HG03097 (cell line): ENCODE results near the gene DRC1.
"Not testable (repeated sequence)": the region's sequence is repeated elsewhere in the genome, so short reads cannot be mapped to it uniquely, and the experiment has no call there.

ENCODE experiments used
- ATAC-seq: cut with Tn5 transposase; IDR thresholded peaks from one replicate; pipeline ENCODE4 v1.9.1; 2021; ENCODE audit not compliant: unreplicated experiment, low FRiP score

Gene DRC1

DNA sequence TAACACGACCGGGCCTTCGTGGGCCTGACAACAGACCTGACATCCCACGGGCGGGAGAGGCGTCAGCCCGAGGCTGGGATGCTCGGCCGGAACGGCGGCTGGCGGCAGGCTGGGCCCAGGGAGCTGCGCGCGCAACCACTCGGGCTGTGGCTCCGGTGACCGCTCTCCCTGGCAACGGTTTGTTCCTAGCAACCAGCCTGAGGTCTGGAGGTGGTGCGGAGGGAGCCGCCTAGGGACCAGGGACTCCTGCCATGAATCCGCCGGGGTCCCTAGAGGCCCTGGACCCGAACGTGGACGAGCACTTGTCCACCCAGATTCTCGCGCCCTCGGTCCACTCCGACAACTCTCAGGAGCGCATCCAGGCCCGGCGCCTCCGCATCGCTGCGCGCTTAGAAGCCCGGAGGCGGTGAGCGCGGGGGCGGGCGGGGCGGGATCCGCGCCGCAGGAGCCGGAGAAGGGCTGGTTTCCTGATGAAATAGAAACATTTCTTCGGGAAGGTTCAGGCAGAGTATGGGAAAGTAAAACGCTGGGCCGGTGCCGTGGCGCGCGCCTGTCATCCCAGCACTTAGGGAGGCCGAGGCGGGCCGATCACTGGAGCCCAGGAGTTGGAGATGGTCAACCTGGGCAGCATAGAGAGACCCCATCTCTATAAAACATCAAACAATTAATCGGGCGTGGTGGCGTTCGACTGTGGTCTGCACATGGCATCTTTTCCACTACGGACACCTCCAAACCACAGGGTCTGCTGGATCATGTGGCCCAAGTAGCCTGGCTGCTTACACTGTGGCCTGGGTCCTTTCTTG is at the start of gene DRC1:
Gene DRC1 (plus strand): TSS at position 182 of the 803 bp plus-strand sequence. CDS start 70 bp downstream, at position 252.
- ATAC-seq, result no peak

- ATAC-seq, result no peak
These were observed 48.8 kb upstream of the DRC1 start for GRCh38 chr2:26352892-26353291.

GRCh38 chr2:26354469-26354868 is 47.3 kb upstream of the DRC1 start:
- ATAC-seq, result not testable (repeated sequence)

DNA sequence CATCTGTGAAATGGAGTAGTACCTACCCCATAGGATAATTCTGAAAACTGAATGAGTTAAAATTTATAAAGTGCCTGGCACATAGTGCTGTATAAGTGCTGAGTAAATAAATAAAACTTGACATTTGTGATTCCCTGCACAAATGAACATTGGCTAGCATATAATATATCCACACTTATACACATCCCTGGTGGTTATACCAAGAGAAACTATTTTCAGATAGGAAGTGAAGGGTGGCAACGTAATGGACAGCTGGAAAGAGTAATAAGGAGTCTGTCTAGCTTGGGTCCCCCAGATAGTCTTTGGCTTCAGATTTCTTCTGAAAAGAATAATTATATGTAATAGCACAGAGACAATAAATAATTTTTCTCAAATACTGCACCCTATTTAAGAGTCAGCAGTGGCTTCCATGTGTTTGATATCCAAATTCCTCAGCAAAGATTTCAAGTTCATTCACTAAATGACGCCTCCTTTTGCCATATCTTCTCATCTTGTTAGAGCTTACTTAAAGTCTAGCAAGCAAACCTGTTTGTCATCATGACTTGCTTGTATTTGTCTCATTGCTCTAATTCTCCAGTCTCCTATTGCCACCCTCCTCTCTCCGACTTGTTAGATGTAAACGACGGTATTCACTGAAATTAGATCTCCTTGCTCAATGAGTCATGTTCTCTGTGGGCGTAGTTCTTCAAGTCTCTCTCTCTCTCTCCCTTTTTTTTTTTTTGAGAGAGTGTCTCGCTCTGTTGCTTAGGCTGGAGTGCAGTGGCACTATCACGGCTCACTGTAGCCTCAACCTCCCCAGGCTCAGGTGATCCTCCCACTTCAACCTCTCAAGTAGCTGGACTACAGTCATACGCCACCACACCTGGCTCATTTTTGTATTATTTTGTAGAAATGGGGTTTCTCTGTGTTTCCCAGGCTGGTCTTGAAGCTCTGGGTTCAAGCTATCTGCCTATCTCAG is 46.4 kb upstream of the DRC1 start:
- ATAC-seq, result no peak

DNA sequence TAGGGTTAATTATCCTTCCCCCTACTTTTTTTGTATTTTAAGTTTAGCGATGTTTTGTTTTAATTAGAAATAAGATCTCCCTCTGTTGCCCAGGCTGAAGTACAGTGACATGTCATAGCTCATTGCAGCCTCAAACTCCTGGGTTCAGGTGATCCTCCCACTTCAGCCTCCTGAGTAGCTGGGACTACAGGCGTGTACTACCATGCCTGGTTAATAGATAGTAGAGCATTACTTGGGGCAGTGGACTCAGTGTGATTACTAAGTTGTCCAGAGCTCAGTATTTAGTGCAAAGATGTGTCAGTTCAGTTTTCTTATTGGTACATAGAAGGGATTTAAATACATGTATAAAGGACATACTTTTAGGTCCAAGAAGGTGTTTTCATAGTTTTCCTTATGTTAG is 45.6 kb upstream of the DRC1 start:
- ATAC-seq, result no peak

- ATAC-seq, result no peak
These were observed 44.9 kb upstream of the DRC1 start for GRCh38 chr2:26356771-26357170.

GRCh38 chr2:26359886-26360473 is 41.7 kb upstream of the DRC1 start:
- ATAC-seq, result no peak

DNA sequence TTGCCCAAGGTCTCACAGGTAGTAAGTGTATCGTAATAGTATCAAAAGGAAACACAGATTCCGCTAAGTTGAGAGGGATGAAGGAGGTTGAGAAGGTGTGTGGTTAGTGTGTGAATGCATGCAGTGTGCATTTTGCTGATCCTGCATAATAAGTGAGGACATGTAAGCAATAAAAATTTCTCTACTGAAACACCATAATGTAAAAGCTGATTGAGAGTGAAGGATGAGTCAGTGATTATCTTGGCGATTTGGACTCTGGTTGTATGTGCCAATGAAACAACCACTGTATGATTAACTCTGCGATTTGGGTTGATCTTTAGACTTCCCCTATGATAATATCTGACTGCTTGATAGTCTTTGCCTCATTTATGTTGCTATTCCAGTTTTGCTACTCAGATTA is 38.4 kb upstream of the DRC1 start:
- no peak for ATAC-seq

DNA sequence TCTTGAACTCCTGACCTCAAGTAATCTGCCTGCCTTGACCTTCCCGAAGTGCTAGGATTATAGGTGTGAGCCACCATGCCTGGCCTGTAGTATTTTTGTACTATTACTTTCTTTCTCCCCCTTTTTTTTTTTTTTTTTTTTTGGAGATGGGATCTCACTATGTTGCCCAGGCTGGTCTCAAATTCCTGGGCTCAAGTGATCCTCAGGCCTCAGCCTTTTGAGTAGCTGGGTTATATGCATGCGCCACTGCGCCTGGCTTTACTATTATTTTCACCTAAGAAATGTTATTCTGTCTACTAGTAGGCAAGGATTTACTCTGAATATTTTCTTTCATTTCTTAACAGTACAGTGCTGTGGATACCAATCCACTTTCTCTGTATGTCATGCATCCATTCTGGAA is 37.8 kb upstream of the DRC1 start:
- ATAC-seq, result no peak

GRCh38 chr2:26364669-26365068 is 37.1 kb upstream of the DRC1 start:
- no peak for ATAC-seq

DNA sequence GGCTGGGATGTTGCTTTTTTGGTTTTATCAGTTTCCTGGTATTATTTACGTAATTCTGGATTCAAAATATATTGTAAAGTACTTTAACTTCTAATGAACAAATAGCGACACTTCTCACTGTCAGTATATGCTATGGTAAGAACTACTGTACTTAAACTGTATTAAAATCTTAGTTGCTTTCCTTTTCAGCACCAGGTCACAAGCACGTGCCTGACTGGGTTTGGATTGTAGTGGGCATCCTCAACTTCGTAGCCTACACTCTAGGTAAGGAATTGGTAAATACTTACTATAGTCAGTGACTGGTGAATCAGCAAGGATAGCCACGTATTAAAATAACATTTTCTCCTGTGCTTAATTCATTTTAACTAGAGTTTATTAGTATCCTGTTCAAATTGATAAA is 34.8 kb upstream of the DRC1 start:
- no peak for ATAC-seq

DNA sequence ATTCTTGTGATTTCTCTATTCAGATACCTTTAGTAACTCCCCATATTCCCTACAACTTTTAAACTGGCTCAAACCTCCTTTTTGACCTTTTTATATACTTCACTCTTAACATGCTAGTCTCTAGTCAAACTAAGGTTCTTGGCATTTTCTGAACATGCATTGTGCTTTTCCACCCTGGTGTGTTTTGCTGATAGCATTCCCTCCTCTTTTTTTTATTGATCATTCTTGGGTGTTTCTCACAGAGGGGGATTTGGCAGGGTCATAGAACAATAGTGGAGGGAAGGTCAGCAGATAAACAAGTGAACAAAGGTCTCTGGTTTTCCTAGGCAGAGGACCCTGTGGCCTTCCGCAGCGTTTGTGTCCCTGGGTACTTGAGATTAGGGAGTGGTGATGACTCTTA is 32.1 kb upstream of the DRC1 start:
- ATAC-seq, result not testable (repeated sequence)

- not testable (repeated sequence) for ATAC-seq
These were observed 30.8 kb upstream of the DRC1 start for GRCh38 chr2:26370909-26371308.

DNA sequence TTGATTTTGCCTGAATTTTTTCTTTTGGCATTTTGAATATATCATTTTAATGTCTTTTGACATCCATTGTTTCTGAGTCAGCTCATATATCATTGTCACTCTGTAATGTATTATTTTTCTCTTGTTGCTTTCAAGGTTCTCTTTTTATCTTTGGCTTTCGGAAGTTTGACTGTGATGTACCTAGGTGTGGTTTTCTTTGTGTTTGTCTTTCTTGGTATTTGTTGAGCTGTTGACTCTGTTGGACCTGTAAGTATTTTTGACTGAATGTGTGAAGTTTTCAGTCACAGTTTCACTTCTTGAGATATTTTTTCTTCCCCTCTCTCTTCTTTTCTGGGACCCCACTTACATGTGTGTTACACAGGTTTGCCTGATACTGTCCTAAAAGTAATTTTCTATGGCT is 24.9 kb upstream of the DRC1 start:
- no peak for ATAC-seq

GRCh38 chr2:26380281-26380680 is 21.4 kb upstream of the DRC1 start:
- no peak for ATAC-seq

- no peak for ATAC-seq
These were observed 19.2 kb upstream of the DRC1 start for GRCh38 chr2:26382564-26382963.

GRCh38 chr2:26384183-26384582 is 17.5 kb upstream of the DRC1 start:
- no peak for ATAC-seq

DNA sequence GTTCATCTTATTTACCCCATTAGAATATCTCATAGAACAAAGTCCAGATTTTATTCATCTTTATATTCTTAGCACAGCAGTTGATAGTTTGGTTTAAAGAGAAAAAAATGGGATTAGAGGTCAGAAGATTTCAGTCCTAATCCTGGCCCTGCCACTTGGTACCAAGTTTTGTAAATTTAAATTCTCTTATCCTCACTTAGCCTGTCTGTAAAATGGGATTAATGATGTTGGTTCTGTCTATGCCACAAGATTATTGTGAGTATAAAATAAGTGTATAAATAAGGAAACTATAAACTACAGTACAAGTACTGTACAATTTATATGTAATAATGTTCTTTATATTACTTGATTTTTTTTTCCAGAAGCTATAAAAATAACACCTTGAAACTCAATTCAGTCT is 17.1 kb upstream of the DRC1 start:
- ATAC-seq, result no peak

GRCh38 chr2:26387189-26387588 is 14.5 kb upstream of the DRC1 start:
- ATAC-seq, result no peak

DNA sequence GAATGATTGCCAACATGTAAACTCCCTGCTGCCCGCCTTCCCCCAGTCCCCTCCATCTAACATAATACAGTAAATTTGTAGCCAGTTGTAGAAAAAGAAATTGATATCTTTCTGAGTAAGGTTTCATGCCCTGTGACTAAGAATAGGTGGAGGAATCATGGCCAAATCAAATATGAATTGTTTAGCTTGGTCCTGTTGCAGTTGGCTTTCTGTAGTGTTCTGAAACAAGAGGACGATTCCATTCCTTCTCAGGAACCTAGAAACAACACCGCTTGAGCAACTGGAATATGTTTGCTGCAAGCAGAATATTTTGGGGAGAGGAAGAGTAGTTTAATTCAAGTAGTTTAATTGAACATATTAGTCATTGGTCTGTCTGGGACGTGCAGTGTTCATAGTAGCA is 7.0 kb upstream of the DRC1 start:
- ATAC-seq, result no peak

GRCh38 chr2:26395394-26395793 is 6.3 kb upstream of the DRC1 start:
- no peak for ATAC-seq
